HCT116 (cell line): Measurements from ENCODE around the gene POPDC3. TPM values are rescaled to one million over a fixed set of nuclear protein-coding genes. Genes with fewer than 3 reads are reported as not detected.

Experiments
- ATAC-seq: fragments of 200-7000 bp; cut with Tn5 transposase; 2 replicates; pipeline ENCODE4 v1.9.1; 2020; ENCODE audit warnings: mild to moderate bottlenecking, moderate library complexity
- BruUV-seq: library from RNA; stranded (reverse); fragments of 400-500 nt; replicated peaks from 2 replicates; lab custom pipeline; 2021; lab: Mats Ljungman, UMichigan
- CTCF ChIA-PET: fragments of 300-600 bp; sonication (Branson Sonifier 250); formaldehyde crosslinking; loops from one replicate; lab custom pipeline; 2021; ENCODE audit warnings: antibody characterized with exemption; lab: Charles Lee
- POLR2A ChIA-PET: fragments of 300-600, 350-600 bp; sonication (Branson Sonifier 250); formaldehyde crosslinking; loops from one replicate; lab custom pipeline; 2021; ENCODE audit warnings: antibody characterized with exemption; lab: Charles Lee
- RAD21 ChIA-PET, 2 experiments: fragments of 300-600 bp; sonication (Branson Sonifier 250); formaldehyde crosslinking; loops; one replicate each; lab custom pipeline; 2023; ENCODE audit warnings: low total read pairs in 2 of 2; ENCODE audit not compliant: uncharacterized antibody in 2 of 2, unreplicated experiment in 2 of 2, low non-redundant PET in 1 of 2; lab: Charles Lee
- DNase-seq: peaks from one replicate; pipeline ENCODE4 v3.0.0-alpha.2; 2010; ENCODE audit warnings: low read depth, low spot score
- H2AFZ ChIP-seq: fragments of 200-600 bp; shearing (Covaris generic), sonication (generic); 2 replicates; pipeline ENCODE4 v1.6.1; 2017; ENCODE audit warnings: low read depth, mixed run types, mixed read lengths, antibody characterized with exemption, low read length; ENCODE audit not compliant: poor library complexity, severe bottlenecking
- H3K27ac ChIP-seq: 2 replicates; pipeline ENCODE4 v1.5.1; 2012; ENCODE audit warnings: low read depth, low read length
- H3K27me3 ChIP-seq: fragments of 200-600 bp; sonication (generic); 2 replicates; pipeline ENCODE4 v1.6.1; 2016; ENCODE audit warnings: mixed run types, low read length, mixed read lengths; ENCODE audit not compliant: insufficient read depth
- H3K36me3 ChIP-seq, 2 experiments: fragments of 200-500 bp in 1 of 2; fragments of 200-600 bp in 1 of 2; sonication (Bioruptor generic) in 1 of 2; sonication (generic) in 1 of 2; 2 replicates each; pipeline versions ENCODE4 v1.5.1 to v1.6.1; 2014 to 2016; ENCODE audit warnings: low read length in 2 of 2, inconsistent platforms in 1 of 2, mixed read lengths in 1 of 2, mixed run types in 1 of 2; ENCODE audit not compliant: insufficient read depth in 2 of 2, control insufficient read depth in 1 of 2
- H3K4me1 ChIP-seq, 2 experiments: fragments of 200-600 bp in 1 of 2; sonication (generic) in 1 of 2; 2 replicates each; pipeline versions ENCODE4 v1.5.1 to v1.6.1; 2012 to 2017; ENCODE audit warnings: low read length in 2 of 2, inconsistent platforms in 1 of 2, mild to moderate bottlenecking in 1 of 2, mixed read lengths in 1 of 2, mixed run types in 1 of 2, moderate library complexity in 1 of 2; ENCODE audit not compliant: insufficient read depth in 2 of 2, control insufficient read depth in 1 of 2
- H3K4me2 ChIP-seq: fragments of 200-600 bp; sonication (generic); 2 replicates; pipeline ENCODE4 v1.6.1; 2017; ENCODE audit warnings: mixed run types, low read length, mixed read lengths
- H3K4me3 ChIP-seq, 2 experiments: fragments of 200-600 bp in 1 of 2; sonication (generic) in 1 of 2; replicated peaks in 1 of 2; 2 replicates each; pipeline ENCODE4 v1.5.1; 2011 to 2016; ENCODE audit warnings: low read length in 2 of 2, control low read depth in 1 of 2, low read depth in 1 of 2, mild to moderate bottlenecking in 1 of 2, mixed read lengths in 1 of 2, mixed run types in 1 of 2
- H3K79me2 ChIP-seq: fragments of 200-600 bp; sonication (generic); 2 replicates; pipeline ENCODE4 v1.6.1; 2017; ENCODE audit warnings: mild to moderate bottlenecking, mixed run types, low read length, moderate library complexity, mixed read lengths; ENCODE audit not compliant: insufficient read depth
- H3K9ac ChIP-seq: fragments of 200-600 bp; sonication (generic); 2 replicates; pipeline ENCODE4 v1.6.1; 2016; ENCODE audit warnings: low read length, mixed read lengths
- H3K9me2 ChIP-seq: fragments of 200-600 bp; sonication (generic), shearing (Covaris generic); 2 replicates; pipeline ENCODE4 v1.6.1; 2017; ENCODE audit warnings: mixed run types, mild to moderate bottlenecking, moderate library complexity; ENCODE audit not compliant: insufficient read depth
- H3K9me3 ChIP-seq, 2 experiments: fragments of 200-500 bp in 1 of 2; fragments of 200-600 bp in 1 of 2; sonication (Bioruptor generic) in 1 of 2; sonication (generic) in 1 of 2; 2 replicates each; pipeline ENCODE4 v1.6.1; 2014 to 2017; ENCODE audit warnings: low read length in 2 of 2, mixed read lengths in 2 of 2, inconsistent platforms in 1 of 2, low read depth in 1 of 2, mild to moderate bottlenecking in 1 of 2, mixed run types in 1 of 2, moderate library complexity in 1 of 2; ENCODE audit not compliant: control insufficient read depth in 1 of 2, insufficient read depth in 1 of 2
- H4K20me1 ChIP-seq: fragments of 200-600 bp; sonication (generic), shearing (Covaris generic); 2 replicates; pipeline ENCODE4 v1.6.1; 2017; ENCODE audit warnings: mixed run types, mild to moderate bottlenecking, moderate library complexity; ENCODE audit not compliant: insufficient read depth
- ATF3 ChIP-seq: IDR thresholded peaks from 2 replicates; pipeline ENCODE4 v1.6.1; 2012
- CBX3 ChIP-seq: IDR thresholded peaks from 2 replicates; pipeline ENCODE4 v1.6.1; 2012; ENCODE audit warnings: low read depth
- CEBPB ChIP-seq: IDR thresholded peaks from 2 replicates; pipeline ENCODE4 v1.6.1; 2012; ENCODE audit warnings: low read depth
- EGR1 ChIP-seq: IDR thresholded peaks from 2 replicates; pipeline ENCODE4 v1.6.1; 2012; ENCODE audit warnings: low read depth
- ELF1 ChIP-seq: IDR thresholded peaks from 2 replicates; pipeline ENCODE4 v1.6.1; 2012; ENCODE audit warnings: low read depth, borderline replicate concordance
- EZH2 ChIP-seq: fragments of 200-600 bp; sonication (generic); IDR thresholded peaks from 2 replicates; pipeline ENCODE4 v1.6.1; 2017; ENCODE audit warnings: antibody characterized with exemption, mixed run types
- EZH2phosphoT487 ChIP-seq: fragments of 200-600 bp; IDR thresholded peaks from 2 replicates; pipeline ENCODE4 v1.6.1; 2018; ENCODE audit warnings: antibody characterized with exemption, borderline replicate concordance
- JUND ChIP-seq: IDR thresholded peaks from 2 replicates; pipeline ENCODE4 v1.6.1; 2012
- POLR2A ChIP-seq: IDR thresholded peaks from 2 replicates; pipeline ENCODE4 v1.7.0; 2011; ENCODE audit warnings: borderline replicate concordance; ENCODE audit not compliant: insufficient read depth, insufficient read length; ENCODE audit errors: extremely low read depth
- POLR2AphosphoS5 ChIP-seq: IDR thresholded peaks from 2 replicates; pipeline ENCODE4 v1.6.1; 2011; ENCODE audit warnings: mild to moderate bottlenecking, low read depth, low read length, moderate library complexity
- SRF ChIP-seq: IDR thresholded peaks from 2 replicates; pipeline ENCODE4 v1.6.1; 2012; ENCODE audit warnings: low read depth
- TCF7L2 ChIP-seq: IDR thresholded peaks from 2 replicates; pipeline ENCODE4 v1.7.0; 2011; ENCODE audit warnings: borderline replicate concordance, inconsistent platforms; ENCODE audit not compliant: insufficient read depth, insufficient read length; ENCODE audit errors: extremely low read depth
- YY1 ChIP-seq: IDR thresholded peaks from 2 replicates; pipeline ENCODE4 v1.6.1; 2011; ENCODE audit warnings: low read length, low read depth, moderate library complexity, mild to moderate bottlenecking; ENCODE audit not compliant: insufficient replicate concordance; ENCODE audit errors: extremely low read depth
- ZBTB33 ChIP-seq: IDR thresholded peaks from 2 replicates; pipeline ENCODE4 v1.6.1; 2011; ENCODE audit warnings: mild to moderate bottlenecking, low read length, moderate library complexity; ENCODE audit not compliant: insufficient replicate concordance; ENCODE audit errors: extremely low read depth
- ZNF274 ChIP-seq: fragments of 200-500 bp; sonication (Bioruptor generic); IDR thresholded peaks from 2 replicates; pipeline ENCODE4 v1.6.1; 2014; ENCODE audit warnings: mild to moderate bottlenecking, low read depth, low read length, inconsistent platforms
- intact Hi-C: fragments of 100-400 bp; cut with micrococcal nuclease; formaldehyde crosslinking; loops from 2 replicates; pipeline ENCODE4 v1.10.0; 2022
- total RNA-seq: library from RNA; stranded (reverse); gene quantifications from one replicate; pipeline ENCODE4 v1.2.1, GENCODE V29; 2021; ENCODE audit not compliant: unreplicated experiment
- TF ChIP-seq, protein P1 (sequence below): IDR thresholded peaks from 2 replicates; pipeline ENCODE4 v1.6.1; 2012

POPDC3 gene
- total RNA-seq, 1 experiment from 2014 or later = 10.1 TPM

DNA sequence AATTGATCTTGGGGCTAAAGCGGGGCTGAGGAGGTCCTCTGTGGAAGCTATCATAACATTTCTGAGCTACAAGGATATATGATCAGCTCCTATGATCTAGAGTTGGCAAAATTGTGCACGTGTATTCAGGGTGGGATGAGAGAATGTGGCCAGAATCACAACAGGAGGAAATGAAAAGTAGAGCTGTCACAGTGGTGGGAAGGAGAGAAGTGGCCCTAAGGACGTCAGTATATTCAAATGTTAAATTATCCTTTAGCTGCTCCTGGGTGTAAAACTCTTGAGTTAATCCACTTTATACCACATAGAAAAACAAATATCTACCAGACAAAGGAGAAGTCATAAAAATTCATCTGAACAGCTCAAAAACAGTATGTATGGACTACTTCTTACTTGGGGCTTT lies 14.8 kb upstream of the POPDC3 start:
- Histone ChIP-seq H2AFZ (no peak overlapping the region), H3K27ac (no peak overlapping the region), H3K27me3 (no peaks in the 10 kb centered on the region), H3K79me2 (no peaks in the 10 kb centered on the region), H4K20me1 (no peaks in the 10 kb centered on the region), H3K4me2 (no peak overlapping the region), H3K9me2 (no peaks in the 10 kb centered on the region), H3K4me3 (no peak overlapping the region), H3K4me1 (peaks cover 0 to 4% of the 10 kb centered on the region in 2 experiments; a peak in 2 of 4 replicates), H3K9ac (no peak overlapping the region), H3K9me3 (peaks cover 0 to 4% of the 10 kb centered on the region in 2 experiments; a peak in 1 of 4 replicates), H3K36me3 (no peaks in the 10 kb centered on the region)
- RAD21 ChIA-PET = no interaction called here
- CTCF ChIA-PET = no interaction called here
- TF ChIP-seq ELF1 (no peak), EZH2 (no peak), JUND (no peak), POLR2A (no peak), SRF (no peak), ZNF274 (no peak), TCF7L2 (no peak), CEBPB (no peak), EZH2phosphoT487 (no peak)
- TF ChIP-seq, protein P1, sequence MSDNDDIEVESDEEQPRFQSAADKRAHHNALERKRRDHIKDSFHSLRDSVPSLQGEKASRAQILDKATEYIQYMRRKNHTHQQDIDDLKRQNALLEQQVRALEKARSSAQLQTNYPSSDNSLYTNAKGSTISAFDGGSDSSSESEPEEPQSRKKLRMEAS = no peak
- POLR2A ChIA-PET = no interaction called here
- DNase-seq = no peak
- BruUV-seq = no TSS peak
- no peak for ATAC-seq
- intact Hi-C loops = no loop called here

DNA sequence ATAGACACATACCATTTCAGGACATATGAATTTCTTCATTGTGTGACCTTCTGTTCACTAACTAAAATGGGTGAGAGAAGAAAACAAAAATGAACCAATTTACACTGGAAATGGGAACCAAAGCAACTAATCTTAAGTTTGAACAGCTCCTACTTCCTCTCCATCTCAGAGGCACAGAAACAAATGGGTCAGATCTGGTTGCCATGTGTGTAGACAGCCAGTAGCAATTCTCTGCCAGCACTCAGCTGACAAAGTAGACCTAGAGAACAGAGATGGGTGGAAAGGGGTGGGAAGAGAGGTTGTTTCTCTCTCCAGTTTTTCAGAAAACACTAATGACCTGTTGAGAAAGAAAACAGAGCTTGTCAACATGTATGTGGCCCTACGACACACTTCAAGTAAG lies 14.3 kb upstream of the POPDC3 start:
- CTCF ChIA-PET = no interaction called here

More for the DNA sequence above, 14.3 kb upstream of the POPDC3 start:
- Histone ChIP-seq H3K79me2 (no peaks in the 10 kb centered on the region), H3K36me3 (no peaks in the 10 kb centered on the region), H3K4me3 (no peak overlapping the region), H3K4me1 (peaks cover 0 to 4% of the 10 kb centered on the region in 2 experiments; a peak in 2 of 4 replicates), H3K9me2 (no peaks in the 10 kb centered on the region), H3K9me3 (peaks cover 0 to 4% of the 10 kb centered on the region in 2 experiments; a peak in 1 of 4 replicates), H2AFZ (no peak overlapping the region), H4K20me1 (no peaks in the 10 kb centered on the region), H3K4me2 (no peak overlapping the region), H3K27me3 (no peaks in the 10 kb centered on the region), H3K27ac (no peak overlapping the region), H3K9ac (no peak overlapping the region)
- TF ChIP-seq CBX3 (no peak), SRF (no peak), POLR2AphosphoS5 (no peak), ZBTB33 (no peak), YY1 (no peak), ELF1 (no peak), TCF7L2 (no peak), JUND (no peak), POLR2A (no peak), ATF3 (no peak), EGR1 (no peak), ZNF274 (no peak)
- ATAC-seq (no peak), DNase-seq (no peak)
- no TSS peak for BruUV-seq
- POLR2A ChIA-PET = no interaction called here
- intact Hi-C loops = no loop called here
- RAD21 ChIA-PET = no interaction called here
